Left lung (tissue), 10 donors: ENCODE results near the gene ABTB2. TPM values are rescaled to one million over a fixed set of nuclear protein-coding genes. Genes with fewer than 3 reads are reported as not detected.

ENCODE experiments used
- ATAC-seq: fragments of 200-7000 bp; cut with Tn5 transposase; one replicate; pipeline ENCODE4 v1.9.1; 2020; ENCODE audit warnings: moderate library complexity
- DNase-seq, 4 donors: peaks; one replicate each; pipeline ENCODE4 v3.0.0-alpha.2; 2013 to 2020
- H3K27ac ChIP-seq, 2 donors: fragments of 200-600 bp; sonication (generic) in 1 of 2; one replicate each; pipeline versions ENCODE4 v1.5.0 to v1.8.0; 2020 to 2021
- H3K27me3 ChIP-seq, 2 donors: fragments of 200-600 bp; sonication (generic) in 1 of 2; one replicate each; pipeline versions ENCODE4 v1.5.0 to v1.8.0; 2020 to 2021
- H3K36me3 ChIP-seq, 2 donors: fragments of 200-600 bp; sonication (generic) in 1 of 2; one replicate each; pipeline versions ENCODE4 v1.5.0 to v1.8.0; 2020 to 2021
- H3K4me1 ChIP-seq, 2 donors: fragments of 200-600 bp; one replicate each; pipeline ENCODE4 v1.8.0; 2021
- H3K4me3 ChIP-seq, 2 donors: fragments of 200-600 bp; sonication (generic) in 1 of 2; one replicate each; pipeline versions ENCODE4 v1.5.0 to v1.8.0; 2020 to 2021; ENCODE audit warnings: mild to moderate bottlenecking in 1 of 2
- H3K9me3 ChIP-seq, 2 donors: fragments of 200-600 bp; sonication (generic) in 1 of 2; one replicate each; pipeline versions ENCODE4 v1.5.0 to v1.8.0; 2020 to 2021
- CTCF ChIP-seq, 2 donors: fragments of 200-600 bp; sonication (generic) in 1 of 2; IDR thresholded peaks; one replicate each; pipeline versions ENCODE4 v1.5.0 to v1.8.0; 2021; ENCODE audit warnings: antibody characterized with exemption in 2 of 2
- intact Hi-C, 2 donors: fragments of 100-400 bp; cut with DNase I; formaldehyde crosslinking; loops; one replicate each; pipeline versions ENCODE4 v1.11.2 to v1.14.2; 2022
- polyA plus RNA-seq, 6 donors: library from polyadenylated mRNA; unstranded; fragments of 120-200 nt; gene quantifications; one replicate each; pipeline ENCODE4 v1.2.1, GENCODE V29; 2013; ENCODE audit not compliant: insufficient read length in 6 of 6
- total RNA-seq, 2 donors: library from RNA; stranded (reverse); fragmentation: NEBNext Ultra II Directional; extraction: Animal tissue kit (Norgen Biotek cat#: 25700); gene quantifications; one replicate each; pipeline ENCODE4 v1.2.1, GENCODE V29; 2021
- donor health status: DM: no; HTN: yes; CAD: no.
- donor health status: DM: no; HTN: no; CAD: no.

Gene ABTB2
- total and polyA plus RNA-seq, 8 donors: 2.4 to 6.9 (median 4.8) TPM

DNA sequence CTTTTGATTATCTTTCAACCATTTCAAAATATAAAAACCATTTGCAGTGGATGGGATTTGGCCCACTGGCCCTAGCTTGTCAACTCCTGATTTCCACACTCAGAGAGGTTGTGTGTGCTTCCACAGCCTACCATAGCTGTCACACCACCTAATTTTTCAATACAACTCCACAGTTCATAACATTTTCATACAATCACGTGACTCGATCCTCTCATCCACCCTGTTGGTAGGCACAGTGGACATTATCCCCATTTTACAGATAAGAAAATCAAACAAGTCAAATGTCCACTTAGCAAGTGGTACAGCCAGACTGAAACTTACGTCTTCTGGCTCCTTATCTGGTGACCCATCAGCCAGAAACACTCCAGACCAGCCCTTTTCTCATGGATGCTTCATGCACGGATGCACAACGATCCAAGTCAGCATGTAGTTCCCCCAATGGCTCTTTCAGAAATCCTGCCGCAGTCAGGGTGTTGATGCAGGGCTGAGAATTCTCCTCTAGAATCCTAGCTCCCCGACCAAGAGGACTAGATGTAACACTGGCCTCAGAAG lies 88.0 kb downstream of the ABTB2 start:
- Histone ChIP-seq H3K4me1 (peaks cover under 1 to 21% of the 10 kb centered on the region in 2 donors), H3K27me3 (peaks cover 0 to 15% of the 10 kb centered on the region in 2 donors), H3K27ac (no peak overlapping the region), H3K36me3 (no peaks in the 10 kb centered on the region), H3K9me3 (no peaks in the 10 kb centered on the region), H3K4me3 (no peak overlapping the region)
- intact Hi-C loops: no loop called here
- TF ChIP-seq CTCF (IDR thresholded peaks at IDR 0.05): no peak
- no peak for DNase-seq
- ATAC-seq: no peak

DNA sequence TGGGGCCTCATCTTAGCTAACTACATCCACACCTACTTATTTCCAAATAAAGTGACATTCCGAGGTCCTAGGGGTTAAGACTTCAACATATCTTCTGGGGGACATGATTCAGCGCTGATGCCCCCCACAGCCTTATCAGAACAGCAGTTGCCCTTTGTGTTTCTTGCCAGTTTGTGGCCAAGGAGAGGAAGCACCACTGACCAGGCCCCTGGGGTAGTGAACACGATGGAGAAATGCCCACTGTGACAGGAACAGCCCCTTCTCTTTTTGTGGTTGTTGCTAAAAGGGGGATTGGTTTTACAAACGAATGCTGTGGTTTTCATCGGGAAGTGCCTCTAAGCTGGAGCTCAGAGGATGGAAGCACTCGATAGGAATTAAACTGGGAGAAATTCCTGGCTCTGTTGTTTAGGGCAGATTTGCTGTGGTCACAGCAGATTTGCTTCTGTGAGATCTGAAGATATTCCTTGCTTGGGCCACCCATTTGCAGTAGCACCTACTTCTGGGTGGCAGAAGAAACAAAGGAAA lies 88.8 kb downstream of the ABTB2 start:
- no peaks in the 10 kb centered on the region for H3K36me3 ChIP-seq
- H3K27me3 ChIP-seq: peaks cover 0 to 15% of the 10 kb centered on the region in 2 donors
- H3K4me3 ChIP-seq: no peak overlapping the region
- DNase-seq (no peak), ATAC-seq (no peak)
- no peaks in the 10 kb centered on the region for H3K9me3 ChIP-seq
- intact Hi-C loops: no loop called here
- TF ChIP-seq CTCF (IDR thresholded peaks at IDR 0.05): no peak
- H3K4me1 ChIP-seq: peaks cover 0 to 21% of the 10 kb centered on the region in 2 donors
- H3K27ac ChIP-seq: no peak overlapping the region

GRCh38 chr11:34267417-34267816 lies 90.4 kb downstream of the ABTB2 start:
- no peak for TF ChIP-seq CTCF (IDR thresholded peaks at IDR 0.05)
- no peak overlapping the region for H3K4me3 ChIP-seq
- no peak for DNase-seq
- H3K27me3 ChIP-seq: peaks cover 0 to 15% of the 10 kb centered on the region in 2 donors
- intact Hi-C loops: no loop called here
- H3K9me3 ChIP-seq: no peaks in the 10 kb centered on the region
- no peaks in the 10 kb centered on the region for H3K36me3 ChIP-seq
- no peak for ATAC-seq
- H3K27ac ChIP-seq: no peak overlapping the region
- peaks cover 3 to 21% of the 10 kb centered on the region in 2 donors for H3K4me1 ChIP-seq

DNA sequence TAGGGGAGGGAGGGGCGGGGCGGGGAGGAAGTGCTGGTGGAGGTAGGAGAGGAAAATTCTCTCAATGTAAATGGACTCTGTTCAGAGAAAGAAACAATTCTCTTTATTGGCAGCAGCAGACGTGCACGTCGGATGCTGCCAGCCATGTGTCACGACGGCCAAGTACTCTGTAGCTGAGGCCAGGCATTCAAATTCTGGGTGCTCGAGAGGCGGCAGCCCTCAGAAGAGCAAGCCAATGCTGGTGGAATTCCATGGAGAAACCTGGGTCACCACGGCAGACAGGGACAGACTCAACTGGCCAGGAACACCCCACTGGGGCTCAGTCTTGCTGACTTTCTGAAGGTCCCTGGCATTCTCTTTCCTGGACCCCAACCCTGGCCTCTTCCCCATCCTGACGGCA lies 90.8 kb downstream of the ABTB2 start:
- no peaks in the 10 kb centered on the region for H3K9me3 ChIP-seq
- DNase-seq (no peak), ATAC-seq (no peak)
- peaks cover 3 to 21% of the 10 kb centered on the region in 2 donors for H3K4me1 ChIP-seq
- no peaks in the 10 kb centered on the region for H3K36me3 ChIP-seq
- no peak for TF ChIP-seq CTCF (IDR thresholded peaks at IDR 0.05)
- no peak overlapping the region for H3K4me3 ChIP-seq
- H3K27me3 ChIP-seq: peaks cover 0 to 15% of the 10 kb centered on the region in 2 donors
- no peak overlapping the region for H3K27ac ChIP-seq
- intact Hi-C loops: no loop called here

- Histone ChIP-seq H3K9me3 (no peaks in the 10 kb centered on the region), H3K4me3 (no peak overlapping the region), H3K36me3 (no peaks in the 10 kb centered on the region), H3K27ac (no peak overlapping the region), H3K27me3 (peaks cover 0 to 15% of the 10 kb centered on the region in 2 donors), H3K4me1 (peaks cover 3 to 21% of the 10 kb centered on the region in 2 donors)
- DNase-seq: peak in 2 of 4 donors; percentile 51 to 74
- intact Hi-C loops: no loop called here
- TF ChIP-seq CTCF (IDR thresholded peaks at IDR 0.05): no peak
- ATAC-seq: peak; percentile 39
These were observed 91.5 kb downstream of the ABTB2 start for GRCh38 chr11:34266090-34266912.
